CD4-positive, alpha-beta T cell (primary cell): ENCODE measurements around the gene TTLL11. TPM values are rescaled to one million over a fixed set of nuclear protein-coding genes. Genes with fewer than 3 reads are reported as not detected.

Source experiments
- ATAC-seq: fragments of 200-7000 bp; cut with Tn5 transposase; one replicate; pipeline ENCODE4 v1.10.0; 2022; ENCODE audit warnings: mild to moderate bottlenecking; ENCODE audit not compliant: poor library complexity
- CTCF ChIA-PET: fragments of 350-600 bp; sonication (Branson Sonifier 250); formaldehyde crosslinking; loops from one replicate; lab custom pipeline; 2021; ENCODE audit warnings: antibody characterized with exemption, inconsistent platforms; lab: Charles Lee
- POLR2A ChIA-PET: fragments of 350-600 bp; sonication (Branson Sonifier 250); formaldehyde crosslinking; loops from one replicate; lab custom pipeline; 2021; ENCODE audit warnings: antibody characterized with exemption, inconsistent platforms; lab: Charles Lee
- DNase-seq, 14 experiments: peaks; one replicate each; pipeline ENCODE4 v3.0.0-alpha.2; 2013 to 2020; ENCODE audit warnings: mixed read lengths in 2 of 14
- H3K27ac ChIP-seq, 2 donors: one replicate each; pipeline versions ENCODE4 v1.5.1 to v1.7.0; 2013; ENCODE audit warnings: low read length in 2 of 2, low read depth in 1 of 2, mild to moderate bottlenecking in 1 of 2
- H3K27me3 ChIP-seq, 2 experiments: 1 replicate in 1 of 2; 2 replicates in 1 of 2; pipeline versions ENCODE4 v1.6.1 to v1.7.0; 2013; ENCODE audit warnings: low read length in 2 of 2, control low read depth in 1 of 2, mild to moderate bottlenecking in 1 of 2, moderate library complexity in 1 of 2; ENCODE audit not compliant: insufficient read depth in 2 of 2, control insufficient read depth in 1 of 2
- H3K36me3 ChIP-seq: one replicate; pipeline ENCODE4 v1.6.1; 2013; ENCODE audit warnings: low read length, control low read depth; ENCODE audit not compliant: insufficient read depth
- H3K4me1 ChIP-seq: one replicate; pipeline ENCODE4 v1.6.1; 2013; ENCODE audit warnings: low read length, control low read depth; ENCODE audit not compliant: insufficient read depth
- H3K4me3 ChIP-seq: one replicate; pipeline ENCODE4 v1.5.1; 2013; ENCODE audit warnings: mild to moderate bottlenecking, low read length, moderate library complexity
- H3K9me3 ChIP-seq, 2 experiments: 1 replicate in 1 of 2; 2 replicates in 1 of 2; pipeline versions ENCODE4 v1.6.1 to v1.7.0; 2013; ENCODE audit warnings: low read length in 2 of 2, mild to moderate bottlenecking in 2 of 2, control low read depth in 1 of 2, moderate library complexity in 1 of 2; ENCODE audit not compliant: control insufficient read depth in 1 of 2, insufficient read depth in 1 of 2
- H3K27ac Mint-ChIP-seq: one replicate; pipeline ENCODE4 v1.8.0; 2020; ENCODE audit warnings: mixed read lengths
- H3K27me3 Mint-ChIP-seq: one replicate; pipeline ENCODE4 v1.8.0; 2021; ENCODE audit warnings: mixed read lengths
- H3K36me3 Mint-ChIP-seq: one replicate; pipeline ENCODE4 v1.8.0; 2021; ENCODE audit warnings: low read depth, mixed read lengths
- H3K4me1 Mint-ChIP-seq: one replicate; pipeline ENCODE4 v1.8.0; 2021; ENCODE audit warnings: low read depth, mixed read lengths
- H3K4me3 Mint-ChIP-seq: one replicate; pipeline ENCODE4 v1.8.0; 2020; ENCODE audit warnings: mild to moderate bottlenecking, mixed read lengths
- H3K9me3 Mint-ChIP-seq: one replicate; pipeline ENCODE4 v1.8.0; 2020; ENCODE audit warnings: mixed read lengths
- intact Hi-C, 2 experiments: fragments of 100-400 bp; cut with DNase I in 1 of 2; cut with micrococcal nuclease in 1 of 2; formaldehyde crosslinking; loops; one replicate each; pipeline versions ENCODE4 v1.15.1 to v1.9.0; 2023 to 2025; cut with DNase I, micrococcal nuclease
- total RNA-seq, 174 experiments: library from RNA in 2 of 174; stranded (reverse) in 2 of 174; gene quantifications; one replicate each; pipeline ENCODE4 v1.2.3 and lab custom pipeline; 2021 to 2026
- TF ChIP-seq, protein P1 (sequence below): fragments of 200-600 bp; IDR thresholded peaks from one replicate; pipeline ENCODE4 v1.8.0; 2022; ENCODE audit warnings: antibody characterized with exemption, mild to moderate bottlenecking

Gene TTLL11
- total RNA-seq, 2 experiments from 2014 or later, result 1.6 to 2.3 TPM

DNA sequence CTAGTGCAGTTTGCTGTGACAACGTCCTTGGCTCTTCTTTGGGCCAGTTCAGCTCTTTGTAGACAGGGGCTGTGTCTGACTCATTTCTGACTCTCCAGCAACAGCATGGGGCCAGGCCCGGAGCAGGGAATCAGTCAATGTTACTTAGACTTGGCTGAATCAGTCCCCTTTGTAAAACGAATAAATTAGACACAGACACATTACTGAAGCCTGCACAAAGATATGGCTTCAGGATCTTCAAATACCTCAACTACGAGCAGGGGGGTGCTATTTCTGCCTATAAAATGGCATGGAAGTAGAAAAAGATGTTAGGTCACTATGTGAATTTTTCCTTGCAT lies 204.7 kb downstream of the TTLL11 start:
- Mint-ChIP-seq H3K27ac (no peak overlapping the region), H3K4me3 (no peak overlapping the region), H3K4me1 (no peaks in the 10 kb centered on the region), H3K27me3 (no peaks in the 10 kb centered on the region), H3K9me3 (no peaks in the 10 kb centered on the region), H3K36me3 (no peaks in the 10 kb centered on the region)
- ATAC-seq, result no peak
- TF ChIP-seq, protein P1, sequence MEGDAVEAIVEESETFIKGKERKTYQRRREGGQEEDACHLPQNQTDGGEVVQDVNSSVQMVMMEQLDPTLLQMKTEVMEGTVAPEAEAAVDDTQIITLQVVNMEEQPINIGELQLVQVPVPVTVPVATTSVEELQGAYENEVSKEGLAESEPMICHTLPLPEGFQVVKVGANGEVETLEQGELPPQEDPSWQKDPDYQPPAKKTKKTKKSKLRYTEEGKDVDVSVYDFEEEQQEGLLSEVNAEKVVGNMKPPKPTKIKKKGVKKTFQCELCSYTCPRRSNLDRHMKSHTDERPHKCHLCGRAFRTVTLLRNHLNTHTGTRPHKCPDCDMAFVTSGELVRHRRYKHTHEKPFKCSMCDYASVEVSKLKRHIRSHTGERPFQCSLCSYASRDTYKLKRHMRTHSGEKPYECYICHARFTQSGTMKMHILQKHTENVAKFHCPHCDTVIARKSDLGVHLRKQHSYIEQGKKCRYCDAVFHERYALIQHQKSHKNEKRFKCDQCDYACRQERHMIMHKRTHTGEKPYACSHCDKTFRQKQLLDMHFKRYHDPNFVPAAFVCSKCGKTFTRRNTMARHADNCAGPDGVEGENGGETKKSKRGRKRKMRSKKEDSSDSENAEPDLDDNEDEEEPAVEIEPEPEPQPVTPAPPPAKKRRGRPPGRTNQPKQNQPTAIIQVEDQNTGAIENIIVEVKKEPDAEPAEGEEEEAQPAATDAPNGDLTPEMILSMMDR, result no peak
- H3K36me3 ChIP-seq, result no peaks in the 10 kb centered on the region
- no peaks in the 10 kb centered on the region for H3K4me1 ChIP-seq
- no peaks in the 10 kb centered on the region for H3K27me3 ChIP-seq
- H3K27ac ChIP-seq, result no peak overlapping the region
- intact Hi-C loops, result no loop called here
- POLR2A ChIA-PET, result no interaction called here
- no peaks in the 10 kb centered on the region for H3K9me3 ChIP-seq
- CTCF ChIA-PET, result no interaction called here
- no peak overlapping the region for H3K4me3 ChIP-seq
- no peak for DNase-seq

DNA sequence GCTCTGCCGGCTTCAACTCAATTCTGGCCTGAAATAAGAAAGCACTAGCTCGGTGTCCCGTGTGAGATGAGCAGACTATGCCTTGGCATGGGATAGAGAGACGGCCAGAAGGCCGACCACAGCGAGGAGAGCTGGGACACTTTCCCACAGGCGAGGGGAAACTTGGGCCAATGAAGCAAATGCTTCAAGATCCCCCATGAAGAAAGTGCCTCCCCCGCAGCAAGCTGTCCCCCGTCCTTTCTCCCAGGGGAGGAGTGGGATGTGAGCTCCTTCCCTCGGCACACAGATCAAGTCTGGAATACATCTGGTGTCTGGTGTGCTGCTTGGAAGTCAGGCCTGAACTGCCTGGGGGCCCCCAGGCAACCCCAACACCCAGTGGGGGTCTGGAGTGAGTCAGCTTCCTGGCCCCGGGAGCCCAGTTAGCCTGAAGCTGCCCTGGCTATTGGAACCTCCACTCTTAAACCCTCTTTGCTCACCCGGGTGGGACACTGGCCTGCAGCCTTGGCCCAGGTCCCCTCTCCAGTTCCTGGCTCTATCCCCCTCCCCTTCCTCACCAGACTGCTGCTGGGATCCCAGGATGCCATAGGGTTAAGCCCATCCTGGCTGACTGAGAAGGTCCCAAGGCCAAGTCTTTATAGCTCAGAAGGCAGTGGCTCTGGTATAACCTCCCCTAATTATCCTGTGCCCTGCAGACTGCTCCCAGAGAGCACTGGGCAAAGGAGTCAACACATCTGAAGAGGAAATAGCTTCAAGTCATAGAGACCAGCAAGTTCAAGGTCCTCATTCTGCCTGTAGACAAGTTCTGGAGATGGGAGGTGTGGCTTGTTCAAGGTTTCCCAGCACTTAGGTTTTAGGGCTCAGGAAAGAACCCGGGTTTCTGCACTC lies 205.3 kb downstream of the TTLL11 start:
- no peak overlapping the region for H3K4me3 Mint-ChIP-seq
- Histone ChIP-seq H3K4me3 (no peak overlapping the region), H3K27ac (no peak overlapping the region), H3K9me3 (no peaks in the 10 kb centered on the region), H3K36me3 (no peaks in the 10 kb centered on the region), H3K27me3 (no peaks in the 10 kb centered on the region), H3K4me1 (no peaks in the 10 kb centered on the region)
- no peak for ATAC-seq
- intact Hi-C loops, result no loop called here
- H3K9me3 Mint-ChIP-seq, result no peaks in the 10 kb centered on the region
- TF ChIP-seq, protein P1, result no peak
- no peaks in the 10 kb centered on the region for H3K36me3 Mint-ChIP-seq
- ChIA-PET POLR2A (no interaction called here), CTCF (no interaction called here)
- H3K4me1 Mint-ChIP-seq, result no peaks in the 10 kb centered on the region
- no peak overlapping the region for H3K27ac Mint-ChIP-seq
- H3K27me3 Mint-ChIP-seq, result no peaks in the 10 kb centered on the region
- no peak for DNase-seq

DNA sequence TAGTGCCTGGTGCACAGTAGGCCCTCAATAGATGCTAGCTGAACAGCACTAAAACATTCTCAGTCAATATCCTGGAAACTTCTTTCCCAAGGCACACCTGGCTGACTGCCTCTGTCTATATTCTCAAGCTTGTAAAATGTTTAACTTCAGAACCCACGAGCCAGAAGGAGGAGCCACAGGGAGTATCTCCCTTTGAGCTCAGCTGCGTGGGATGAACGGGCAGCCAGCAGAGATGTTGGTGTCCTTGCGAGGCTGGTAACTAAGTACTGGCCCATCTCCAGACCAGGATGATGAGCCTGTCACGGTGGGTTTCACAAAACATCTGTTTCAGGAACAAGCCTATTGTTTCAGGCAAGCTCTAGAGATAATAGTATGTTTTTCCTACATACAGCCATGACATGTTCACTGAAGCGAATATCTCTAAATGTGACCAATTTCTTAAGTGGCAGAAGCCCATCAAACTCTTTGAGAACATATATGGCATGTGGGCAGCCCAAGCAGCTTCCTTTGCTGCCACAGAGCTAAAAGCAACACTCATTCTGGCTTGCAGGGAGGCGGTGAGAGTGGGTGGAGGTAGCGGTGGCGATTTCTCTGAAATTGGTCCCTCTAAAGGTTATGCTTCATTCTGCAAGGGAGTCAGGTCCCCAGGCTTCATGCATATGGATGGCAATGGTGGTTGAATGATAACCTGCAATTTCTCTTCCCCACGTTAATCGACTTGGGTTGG lies 206.2 kb downstream of the TTLL11 start:
- no peak overlapping the region for H3K4me3 ChIP-seq
- H3K4me1 ChIP-seq, result no peaks in the 10 kb centered on the region
- POLR2A ChIA-PET, result no interaction called here
- H3K9me3 ChIP-seq, result no peaks in the 10 kb centered on the region
- TF ChIP-seq, protein P1, result no peak
- no peak for ATAC-seq
- H3K36me3 ChIP-seq, result no peaks in the 10 kb centered on the region
- intact Hi-C loops, result no loop called here
- H3K36me3 Mint-ChIP-seq, result no peaks in the 10 kb centered on the region
- DNase-seq, result no peak
- H3K4me1 Mint-ChIP-seq, result no peaks in the 10 kb centered on the region
- H3K27me3 ChIP-seq, result peaks cover 0 to 2% of the 10 kb centered on the region in 2 experiments
- no peaks in the 10 kb centered on the region for H3K27me3 Mint-ChIP-seq
- no peak overlapping the region for H3K4me3 Mint-ChIP-seq
- no peaks in the 10 kb centered on the region for H3K9me3 Mint-ChIP-seq
- no peak overlapping the region for H3K27ac Mint-ChIP-seq
- CTCF ChIA-PET, result no interaction called here
- no peak overlapping the region for H3K27ac ChIP-seq
